ENCODE results near the gene HCFC1.

DNA sequence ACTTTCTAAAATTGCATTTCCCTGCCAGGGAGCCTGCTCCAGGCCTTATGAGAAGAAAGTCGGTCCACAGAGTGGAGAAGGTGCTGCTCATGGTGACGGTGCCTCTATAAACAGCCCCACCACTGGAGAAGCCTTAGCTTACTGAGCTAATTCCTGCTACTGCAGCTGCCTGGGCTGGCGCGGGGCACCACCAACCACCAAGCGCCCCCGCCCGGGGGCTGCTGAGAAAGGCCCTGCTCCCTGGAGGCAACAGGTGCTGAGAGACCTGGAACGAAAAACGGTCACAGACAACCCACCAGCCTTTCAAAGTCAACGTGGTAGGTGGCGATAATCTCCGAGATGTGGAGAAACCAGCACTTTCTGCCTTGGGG, 2.9 kb downstream of the HCFC1 start:
- TF ChIP-seq CTCF (IDR thresholded peaks at IDR 0.05; ENCODE audit: poor library complexity) (no peak), EZH2 (IDR thresholded peaks at IDR 0.05; ENCODE audit: borderline replicate concordance) (no peak), EZH2phosphoT487 (IDR thresholded peaks at IDR 0.05; ENCODE audit: low read depth, severe bottlenecking, unreplicated experiment) (no peak)

Data from hepatocyte (in vitro differentiated cells).